HEK293T (cell line): ENCODE data around the gene BRAT1.

Experiments
- ELF4 ChIP-seq: fragments of 450-650 bp; IDR thresholded peaks from 2 replicates; pipeline ENCODE4 v1.6.1; 2017; ENCODE audit warnings: antibody characterized with exemption
- SP1 ChIP-seq: fragments of 450-650 bp; IDR thresholded peaks from 2 replicates; pipeline ENCODE4 v1.6.1; 2017

- TF ChIP-seq ELF4 (no peak), SP1 (no peak)
Observed at GRCh38 chr7:2510130-2510776, 45.1 kb downstream of the BRAT1 start.
